A673 (cell line): Measurements from ENCODE around the gene TRPM4. TPM values are rescaled to one million over a fixed set of nuclear protein-coding genes. Genes with fewer than 3 reads are reported as not detected.
A peak's percentile ranks its signal among the peaks of the same experiment; 100 is the strongest.

Source experiments
- BruUV-seq: library from RNA; stranded (reverse); fragments of 400-500 nt; replicated peaks from 2 replicates; lab custom pipeline; 2021; lab: Mats Ljungman, UMichigan
- CTCF ChIA-PET: fragments of 300-600 bp; sonication (Branson Sonifier 250); formaldehyde crosslinking; loops from one replicate; lab custom pipeline; 2022; ENCODE audit warnings: antibody characterized with exemption; lab: Charles Lee
- POLR2A ChIA-PET: fragments of 300-600 bp; sonication (Branson Sonifier 250); formaldehyde crosslinking; loops from one replicate; lab custom pipeline; 2022; ENCODE audit warnings: antibody characterized with exemption; ENCODE audit not compliant: low non-redundant PET; lab: Charles Lee
- DNase-seq: peaks from one replicate; pipeline ENCODE4 v3.0.0-alpha.2; 2015; ENCODE audit warnings: low spot score
- H3K27ac ChIP-seq: fragments of 200-600 bp; sonication (generic); 2 replicates; pipeline ENCODE4 v1.5.1; 2016; ENCODE audit warnings: mixed run types, low read depth, mild to moderate bottlenecking, mixed read lengths, antibody characterized with exemption, low read length; ENCODE audit not compliant: poor library complexity, severe bottlenecking
- H3K27me3 ChIP-seq: fragments of 200-600 bp; sonication (generic); replicated peaks from 2 replicates; pipeline ENCODE4 v1.6.1; 2017; ENCODE audit warnings: mixed run types, low read depth, mild to moderate bottlenecking, mixed read lengths, antibody characterized with exemption, low read length; ENCODE audit not compliant: insufficient read depth, poor library complexity
- H3K36me3 ChIP-seq: fragments of 200-600 bp; sonication (generic); 2 replicates; pipeline ENCODE4 v1.6.1; 2016; ENCODE audit warnings: mixed run types, mild to moderate bottlenecking, mixed read lengths, antibody characterized with exemption, low read length; ENCODE audit not compliant: insufficient read depth, poor library complexity, severe bottlenecking
- H3K4me1 ChIP-seq: fragments of 200-600 bp; sonication (generic); 2 replicates; pipeline ENCODE4 v1.6.1; 2017; ENCODE audit warnings: mixed run types, mild to moderate bottlenecking, mixed read lengths, antibody characterized with exemption, low read length; ENCODE audit not compliant: insufficient read depth, poor library complexity, severe bottlenecking
- H3K4me3 ChIP-seq: fragments of 200-600 bp; sonication (generic); 2 replicates; pipeline ENCODE4 v1.5.1; 2016; ENCODE audit warnings: low read depth, mixed run types, mild to moderate bottlenecking, mixed read lengths, low read length; ENCODE audit not compliant: poor library complexity, severe bottlenecking
- H3K9me3 ChIP-seq: fragments of 200-600 bp; sonication (generic); 2 replicates; pipeline ENCODE4 v1.6.1; 2016; ENCODE audit warnings: mixed run types, low read depth, mild to moderate bottlenecking, mixed read lengths, antibody characterized with exemption, low read length; ENCODE audit not compliant: poor library complexity, severe bottlenecking
- EZH2 ChIP-seq: fragments of 200-600 bp; sonication (generic); IDR thresholded peaks from 2 replicates; pipeline ENCODE4 v1.6.1; 2017; ENCODE audit warnings: borderline replicate concordance, low read depth, mild to moderate bottlenecking, mixed read lengths, antibody characterized with exemption, low read length; ENCODE audit not compliant: poor library complexity, severe bottlenecking
- intact Hi-C: fragments of 100-400 bp; cut with micrococcal nuclease; formaldehyde crosslinking; loops from one replicate; pipeline ENCODE4 v1.10.0; 2022; ENCODE audit not compliant: unreplicated experiment
- total RNA-seq: library from RNA; stranded (reverse); gene quantifications from 2 replicates; pipeline ENCODE4 v1.2.3, GENCODE V29; 2021
- TF ChIP-seq, protein P1 (sequence below): fragments of 300-800, 200-600 bp; sonication (generic); conservative IDR thresholded peaks from 2 replicates; pipeline ENCODE4 v1.5.1; 2017; ENCODE audit warnings: low read depth, mild to moderate bottlenecking, antibody characterized with exemption, low read length, moderate library complexity, mixed read lengths

The TRPM4 gene
- total RNA-seq, 1 experiment from 2014 or later = 107 TPM

DNA sequence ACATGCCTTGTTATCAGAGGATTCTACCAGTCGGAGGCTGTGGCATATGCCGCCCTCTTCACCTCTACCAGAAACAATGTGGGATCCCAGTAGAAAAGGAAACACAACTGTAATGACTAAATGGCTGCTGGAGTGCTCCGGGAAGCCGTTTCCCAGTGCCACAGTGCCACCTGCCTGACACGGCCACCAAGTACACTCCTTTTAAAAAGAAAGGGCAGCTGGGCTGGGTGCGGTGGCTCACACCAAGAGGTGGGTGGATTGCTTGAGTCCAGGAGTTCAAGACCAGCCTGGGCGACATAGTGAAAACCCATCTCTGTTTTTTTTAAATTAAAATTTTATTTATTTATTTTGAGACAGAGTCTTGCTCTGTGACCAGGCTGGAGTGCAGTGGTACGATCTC lies 67.3 kb downstream of the TRPM4 start:
- Histone ChIP-seq H3K27me3 (no peaks in the 10 kb centered on the region), H3K9me3 (no peaks in the 10 kb centered on the region), H3K27ac (no peak overlapping the region), H3K4me3 (no peak overlapping the region), H3K36me3 (peaks cover 35% of the 10 kb centered on the region), H3K4me1 (peaks cover 25% of the 10 kb centered on the region)
- POLR2A ChIA-PET = no interaction called here
- CTCF ChIA-PET = interaction anchor here (0.6 to 2.9 kb wide), 9 partner anchors 14 to 430 kb away, joined by 3 to 22 read pairs (median 3); partner anchors contain the start of gene LIN7B
- BruUV-seq = no TSS peak
- TF ChIP-seq, protein P1, sequence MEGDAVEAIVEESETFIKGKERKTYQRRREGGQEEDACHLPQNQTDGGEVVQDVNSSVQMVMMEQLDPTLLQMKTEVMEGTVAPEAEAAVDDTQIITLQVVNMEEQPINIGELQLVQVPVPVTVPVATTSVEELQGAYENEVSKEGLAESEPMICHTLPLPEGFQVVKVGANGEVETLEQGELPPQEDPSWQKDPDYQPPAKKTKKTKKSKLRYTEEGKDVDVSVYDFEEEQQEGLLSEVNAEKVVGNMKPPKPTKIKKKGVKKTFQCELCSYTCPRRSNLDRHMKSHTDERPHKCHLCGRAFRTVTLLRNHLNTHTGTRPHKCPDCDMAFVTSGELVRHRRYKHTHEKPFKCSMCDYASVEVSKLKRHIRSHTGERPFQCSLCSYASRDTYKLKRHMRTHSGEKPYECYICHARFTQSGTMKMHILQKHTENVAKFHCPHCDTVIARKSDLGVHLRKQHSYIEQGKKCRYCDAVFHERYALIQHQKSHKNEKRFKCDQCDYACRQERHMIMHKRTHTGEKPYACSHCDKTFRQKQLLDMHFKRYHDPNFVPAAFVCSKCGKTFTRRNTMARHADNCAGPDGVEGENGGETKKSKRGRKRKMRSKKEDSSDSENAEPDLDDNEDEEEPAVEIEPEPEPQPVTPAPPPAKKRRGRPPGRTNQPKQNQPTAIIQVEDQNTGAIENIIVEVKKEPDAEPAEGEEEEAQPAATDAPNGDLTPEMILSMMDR = peak; percentile 82
- no peak for TF ChIP-seq EZH2
- intact Hi-C loops = loop anchor here (2.0 to 10.0 kb wide), 3 partner anchors 126 to 430 kb away; partner anchors contain the start of gene SLC17A7
- DNase-seq = peak; percentile 91

DNA sequence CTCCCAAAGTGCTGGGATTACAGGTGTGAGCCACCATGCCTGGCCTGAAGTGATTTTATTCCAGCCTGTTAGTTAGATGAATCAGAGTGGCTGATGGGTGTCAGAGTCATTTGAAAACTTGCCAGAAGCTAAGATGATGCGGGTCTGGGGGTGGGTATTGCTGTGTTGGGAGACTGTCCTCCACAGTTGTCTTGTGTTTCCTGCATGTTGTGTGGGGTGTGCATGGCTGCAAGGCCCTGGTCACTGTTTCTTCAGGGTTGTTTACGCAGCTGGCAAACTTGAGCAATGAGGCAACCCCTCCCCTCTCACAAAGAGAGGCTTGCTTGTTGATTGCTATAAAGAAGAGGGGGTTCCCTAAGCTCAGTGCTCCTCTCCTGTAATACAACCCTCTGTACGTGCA lies 71.8 kb downstream of the TRPM4 start:
- CTCF ChIA-PET = no interaction called here
- Histone ChIP-seq H3K27ac (no peak overlapping the region), H3K4me3 (no peak overlapping the region), H3K27me3 (no peaks in the 10 kb centered on the region), H3K36me3 (peaks cover 39% of the 10 kb centered on the region), H3K9me3 (no peaks in the 10 kb centered on the region), H3K4me1 (peaks cover 13% of the 10 kb centered on the region)
- TF ChIP-seq, protein P1 = no peak
- TF ChIP-seq EZH2 = no peak
- POLR2A ChIA-PET = no interaction called here
- no peak for DNase-seq
- intact Hi-C loops = loop anchor here (5.0 to 10.0 kb wide), 2 partner anchors 213 to 435 kb away; partner anchors contain the start of gene SLC17A7
- BruUV-seq = no TSS peak

DNA sequence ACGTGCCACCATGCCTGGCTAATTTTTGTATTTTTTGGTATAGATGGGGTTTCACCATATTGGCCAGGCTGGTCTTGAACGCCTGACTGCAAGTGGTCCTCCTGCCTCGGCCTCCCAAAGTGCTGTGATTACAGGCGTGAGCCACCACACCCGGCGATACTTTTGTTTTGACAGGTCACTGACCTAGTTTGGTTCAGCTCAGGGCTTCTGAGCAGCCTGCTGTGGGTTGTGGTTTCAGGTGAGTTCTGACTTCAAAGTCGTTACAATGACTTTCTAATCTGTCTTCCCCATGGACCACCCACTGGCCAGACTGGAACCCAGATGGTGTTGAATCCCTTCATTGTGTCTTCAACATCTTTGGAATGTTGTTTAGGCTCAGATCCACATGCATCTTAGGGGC lies 73.8 kb downstream of the TRPM4 start:
- Histone ChIP-seq H3K36me3 (peaks cover 36% of the 10 kb centered on the region), H3K4me3 (no peak overlapping the region), H3K27ac (no peak overlapping the region), H3K27me3 (no peaks in the 10 kb centered on the region), H3K9me3 (no peaks in the 10 kb centered on the region), H3K4me1 (no peaks in the 10 kb centered on the region)
- CTCF ChIA-PET = no interaction called here
- intact Hi-C loops = no loop called here
- no peak for DNase-seq
- POLR2A ChIA-PET = no interaction called here
- no TSS peak for BruUV-seq
- no peak for TF ChIP-seq EZH2
- TF ChIP-seq, protein P1 = no peak
